Natural killer cell (primary cell): Measurements from ENCODE around the gene OR4A47. TPM values are rescaled to one million over a fixed set of nuclear protein-coding genes. Genes with fewer than 3 reads are reported as not detected.
"Not testable (repeated sequence)": the region's sequence is repeated elsewhere in the genome, so short reads cannot be mapped to it uniquely, and the experiment has no call there.

Experiments used
- ATAC-seq, 3 donors: fragments of 150-1000 bp in 2 of 3; fragments of 200-7000 bp in 1 of 3; cut with Tn5 transposase; 1 replicate in 1 of 3; 2 replicates in 2 of 3; pipeline ENCODE4 v1.10.0; 2021; ENCODE audit warnings: mild to moderate bottlenecking in 2 of 3, moderate library complexity in 2 of 3
- DNase-seq, 2 donors: peaks; one replicate each; pipeline versions ENCODE4 v3.0.0 to v3.0.0-alpha.2; 2013 to 2021; ENCODE audit warnings: mixed read lengths in 1 of 2
- H3K27ac ChIP-seq: one replicate; pipeline ENCODE4 v1.5.1; 2013; ENCODE audit warnings: mild to moderate bottlenecking, low read length
- H3K27me3 ChIP-seq: one replicate; pipeline ENCODE4 v1.6.1; 2013; ENCODE audit warnings: low read length; ENCODE audit not compliant: control insufficient read depth, insufficient read depth
- H3K36me3 ChIP-seq: one replicate; pipeline ENCODE4 v1.6.1; 2013; ENCODE audit warnings: low read length; ENCODE audit not compliant: control insufficient read depth, insufficient read depth
- H3K4me1 ChIP-seq: one replicate; pipeline ENCODE4 v1.6.1; 2013; ENCODE audit warnings: low read length; ENCODE audit not compliant: control insufficient read depth, insufficient read depth
- H3K4me3 ChIP-seq: one replicate; pipeline ENCODE4 v1.5.1; 2013; ENCODE audit warnings: low read length
- H3K9me3 ChIP-seq: one replicate; pipeline ENCODE4 v1.6.1; 2013; ENCODE audit warnings: low read length; ENCODE audit not compliant: control insufficient read depth, insufficient read depth
- H3K27ac Mint-ChIP-seq, 2 donors: one replicate each; pipeline ENCODE4 v1.8.0; 2022; ENCODE audit warnings: mild to moderate bottlenecking in 2 of 2, mixed read lengths in 2 of 2, moderate library complexity in 1 of 2
- H3K27me3 Mint-ChIP-seq, 2 donors: one replicate each; pipeline ENCODE4 v1.8.0; 2022; ENCODE audit warnings: low read depth in 2 of 2, mixed read lengths in 2 of 2
- H3K36me3 Mint-ChIP-seq: one replicate; pipeline ENCODE4 v1.8.0; 2022; ENCODE audit warnings: mixed read lengths
- H3K4me1 Mint-ChIP-seq, 2 donors: one replicate each; pipeline ENCODE4 v1.8.0; 2022; ENCODE audit warnings: mixed read lengths in 2 of 2
- H3K4me3 Mint-ChIP-seq: one replicate; pipeline ENCODE4 v1.8.0; 2022; ENCODE audit warnings: mild to moderate bottlenecking, moderate library complexity, mixed read lengths
- H3K9me3 Mint-ChIP-seq, 2 donors: one replicate each; pipeline ENCODE4 v1.8.0; 2022; ENCODE audit warnings: mixed read lengths in 2 of 2
- CTCF ChIP-seq: fragments of 200-600 bp; IDR thresholded peaks from one replicate; pipeline ENCODE4 v1.8.0; 2022; ENCODE audit warnings: antibody characterized with exemption
- WGBS: methylation state at CpG from one replicate; pipeline ENCODE4 v1.1.7; 2013; ENCODE audit warnings: missing lambda C conversion rate; ENCODE audit not compliant: insufficient coverage; 5-methylcytosine and 5-hydroxymethylcytosine counted together
- intact Hi-C: fragments of 100-400 bp; cut with micrococcal nuclease; formaldehyde crosslinking; loops from one replicate; pipeline ENCODE4 v1.14.2; 2022
- total RNA-seq, 4 donors: library from RNA; stranded (reverse); fragments of 120-200 nt in 1 of 4; gene quantifications; one replicate each; pipeline versions ENCODE4 v1.2.3 to v1.2.4, GENCODE V29; 2013 to 2022

Gene OR4A47, protein sequence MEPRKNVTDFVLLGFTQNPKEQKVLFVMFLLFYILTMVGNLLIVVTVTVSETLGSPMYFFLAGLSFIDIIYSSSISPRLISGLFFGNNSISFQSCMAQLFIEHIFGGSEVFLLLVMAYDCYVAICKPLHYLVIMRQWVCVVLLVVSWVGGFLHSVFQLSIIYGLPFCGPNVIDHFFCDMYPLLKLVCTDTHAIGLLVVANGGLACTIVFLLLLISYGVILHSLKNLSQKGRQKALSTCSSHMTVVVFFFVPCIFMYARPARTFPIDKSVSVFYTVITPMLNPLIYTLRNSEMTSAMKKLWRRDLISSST
- not detected for total RNA-seq
- not detected for total RNA-seq (2013)

DNA sequence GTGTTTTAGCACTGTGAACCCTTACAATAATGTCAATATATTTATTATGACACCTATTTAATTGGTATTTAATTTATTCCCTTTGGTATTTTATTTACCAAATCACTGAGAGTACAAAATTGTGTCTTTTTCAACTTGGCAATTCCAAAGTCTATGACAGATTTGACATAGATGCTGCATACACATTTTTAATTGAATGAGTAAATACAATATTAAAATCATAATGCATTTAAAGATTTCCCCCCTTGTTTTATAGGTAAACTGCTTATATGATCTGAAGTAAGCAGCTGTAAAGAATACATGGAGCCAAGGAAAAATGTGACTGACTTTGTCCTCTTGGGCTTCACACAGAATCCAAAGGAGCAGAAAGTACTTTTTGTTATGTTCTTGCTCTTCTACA is at the start of gene OR4A47:
TSS of gene OR4A47 (plus strand) at position 301 of the 400 bp plus-strand sequence. CDS start at position 301, 0 bp downstream.
- DNase-seq, H3K4me3 Mint-ChIP-seq, H3K4me3 ChIP-seq, H3K36me3 Mint-ChIP-seq, H3K27me3 ChIP-seq, ATAC-seq, H3K4me1 Mint-ChIP-seq, H3K9me3 ChIP-seq, intact Hi-C loops, H3K27ac ChIP-seq, H3K9me3 Mint-ChIP-seq, H3K27me3 Mint-ChIP-seq, H3K27ac Mint-ChIP-seq, H3K36me3 ChIP-seq, H3K4me1 ChIP-seq: not testable (repeated sequence)

DNA sequence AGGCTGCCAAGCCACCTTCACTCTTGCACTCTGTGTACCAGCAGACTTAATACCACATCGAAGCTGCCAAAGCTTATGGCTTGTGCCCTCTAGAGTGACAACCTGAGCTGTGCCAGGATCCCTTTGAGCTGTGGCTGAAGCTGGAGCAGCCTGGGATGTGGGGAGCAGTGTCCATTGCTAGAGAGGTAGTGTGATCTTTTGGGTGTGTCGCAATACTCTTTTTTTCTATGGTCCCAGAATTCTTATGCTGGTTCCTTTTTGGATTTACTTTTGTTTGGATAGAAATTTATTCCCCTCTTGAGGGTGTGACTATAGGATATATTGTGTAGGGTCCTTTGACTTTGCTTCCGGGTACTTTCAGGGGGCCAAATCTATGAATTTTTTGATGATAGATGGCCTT is 32.7 kb upstream of the OR4A47 start:
- H3K36me3 Mint-ChIP-seq, H3K27ac ChIP-seq, H3K4me1 Mint-ChIP-seq, H3K27me3 ChIP-seq, H3K27ac Mint-ChIP-seq, H3K9me3 ChIP-seq, intact Hi-C loops, H3K27me3 Mint-ChIP-seq, H3K4me3 ChIP-seq, H3K36me3 ChIP-seq, H3K4me3 Mint-ChIP-seq, H3K4me1 ChIP-seq, ATAC-seq, DNase-seq: not testable (repeated sequence)
- peaks cover 6 to 14% of the 10 kb centered on the region in 2 donors for H3K9me3 Mint-ChIP-seq
- 94% methylated on average over 3 of the region's 3 CpGs for WGBS

GRCh38 chr11:48473966-48474365 is 14.6 kb upstream of the OR4A47 start:
- H3K4me1 Mint-ChIP-seq, H3K36me3 ChIP-seq, H3K27me3 ChIP-seq, H3K27ac ChIP-seq, DNase-seq, H3K4me3 Mint-ChIP-seq, H3K4me1 ChIP-seq, H3K27me3 Mint-ChIP-seq, H3K4me3 ChIP-seq, ATAC-seq, H3K27ac Mint-ChIP-seq, H3K9me3 ChIP-seq, H3K36me3 Mint-ChIP-seq, intact Hi-C loops: not testable (repeated sequence)
- peaks cover 12 to 15% of the 10 kb centered on the region in 2 donors for H3K9me3 Mint-ChIP-seq
- WGBS = 83% methylated on average over 2 of the region's 2 CpGs

DNA sequence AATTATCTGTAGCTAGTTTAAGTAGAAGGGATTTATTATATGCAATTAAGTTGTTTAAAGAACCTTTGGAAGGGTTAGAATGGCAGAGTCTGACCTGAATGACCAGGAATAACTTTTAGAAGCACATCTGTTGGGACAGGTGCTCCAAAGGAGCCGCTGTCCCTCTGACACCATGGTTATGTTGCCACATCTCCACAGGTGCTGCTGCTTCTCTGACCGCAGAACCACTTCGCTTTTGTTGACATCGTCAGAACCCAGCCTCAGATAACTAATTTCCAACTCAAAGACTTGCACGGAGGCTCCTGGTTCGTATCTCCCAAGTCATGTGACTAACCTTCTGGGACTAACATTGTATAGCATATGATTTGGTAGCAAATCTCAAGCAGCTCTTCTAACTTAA is 13.9 kb upstream of the OR4A47 start:
- not testable (repeated sequence) for H3K36me3 ChIP-seq

DNA sequence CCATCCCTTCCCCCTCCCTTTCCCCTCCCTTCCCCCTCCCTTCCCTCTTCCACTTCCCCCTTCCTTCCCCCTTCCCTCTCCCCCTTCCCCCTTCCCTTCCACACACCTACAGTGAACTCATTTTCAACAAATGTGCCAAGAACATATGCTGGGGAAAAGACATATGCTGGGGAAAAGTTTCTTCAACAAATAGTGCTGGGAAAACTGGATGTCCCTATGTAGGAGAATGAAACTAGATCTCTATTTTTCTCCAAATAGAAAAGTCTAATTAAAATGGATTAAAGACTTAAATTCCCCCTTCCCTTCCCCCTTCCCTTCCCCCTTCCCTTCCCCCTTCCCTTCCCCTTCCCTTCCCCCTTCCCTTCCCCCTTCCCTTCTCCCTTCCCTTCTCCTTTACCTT is 17.6 kb downstream of the OR4A47 start:
- H3K9me3 Mint-ChIP-seq, H3K9me3 ChIP-seq, ATAC-seq, H3K4me3 ChIP-seq, H3K27ac ChIP-seq, H3K36me3 ChIP-seq, H3K36me3 Mint-ChIP-seq, H3K27me3 ChIP-seq, H3K4me1 ChIP-seq, H3K27ac Mint-ChIP-seq, DNase-seq, H3K27me3 Mint-ChIP-seq, H3K4me1 Mint-ChIP-seq, H3K4me3 Mint-ChIP-seq, intact Hi-C loops: not testable (repeated sequence)

More for the DNA sequence above, 13.9 kb upstream of the OR4A47 start:
- H3K4me3 ChIP-seq, DNase-seq, H3K27me3 Mint-ChIP-seq, H3K36me3 Mint-ChIP-seq, H3K9me3 ChIP-seq, H3K27ac ChIP-seq, H3K27me3 ChIP-seq, H3K27ac Mint-ChIP-seq, ATAC-seq, intact Hi-C loops, H3K4me3 Mint-ChIP-seq, H3K4me1 Mint-ChIP-seq, H3K4me1 ChIP-seq: not testable (repeated sequence)
- H3K9me3 Mint-ChIP-seq = peaks cover 7 to 13% of the 10 kb centered on the region in 2 donors
- WGBS = 72% methylated on average over 4 of the region's 6 CpGs

DNA sequence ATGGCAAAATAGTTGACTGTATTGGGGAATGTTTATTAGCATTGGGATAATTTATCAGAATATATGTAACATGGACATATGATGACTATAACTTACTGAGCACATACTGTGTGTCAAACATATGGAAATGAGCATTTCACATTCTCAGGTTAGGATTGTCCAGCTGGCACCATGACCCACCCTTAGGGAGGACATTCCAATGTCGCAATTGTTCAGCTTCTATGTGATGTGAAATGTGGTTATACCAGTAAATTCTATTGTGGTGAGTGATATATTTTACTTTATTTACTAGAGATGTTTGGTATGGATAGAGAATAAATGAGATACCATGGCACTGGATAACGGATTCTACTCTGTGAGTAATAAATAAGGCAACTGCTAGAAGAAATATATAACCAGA is 50.4 kb downstream of the OR4A47 start:
- Histone ChIP-seq H3K4me3 (no peak overlapping the region), H3K9me3 (no peaks in the 10 kb centered on the region), H3K36me3 (no peaks in the 10 kb centered on the region), H3K27ac (no peak overlapping the region), H3K27me3 (no peaks in the 10 kb centered on the region), H3K4me1 (no peaks in the 10 kb centered on the region)
- intact Hi-C loops = no loop called here
- Mint-ChIP-seq H3K36me3 (no peaks in the 10 kb centered on the region), H3K4me3 (no peak overlapping the region), H3K27me3 (no peaks in the 10 kb centered on the region), H3K27ac (no peak overlapping the region), H3K4me1 (no peaks in the 10 kb centered on the region), H3K9me3 (peaks cover 10% of the 10 kb centered on the region in 2 donors)
- DNase-seq (no peak), ATAC-seq (no peak)
- WGBS = 57% methylated on average over 1 of the region's 2 CpGs
- no peak for TF ChIP-seq CTCF
